Progenitor cell of endocrine pancreas (in vitro differentiated cells): ENCODE measurements around the gene C17orf67. TPM values are rescaled to one million over a fixed set of nuclear protein-coding genes. Genes with fewer than 3 reads are reported as not detected.

Experiments
- DNase-seq: peaks from one replicate; pipeline ENCODE4 v3.0.0; 2021; ENCODE audit warnings: low spot score; ENCODE audit not compliant: unreplicated experiment
- H3K27ac Mint-ChIP-seq: 2 replicates; pipeline ENCODE4 v1.8.0; 2021; ENCODE audit warnings: mild to moderate bottlenecking, moderate library complexity, mixed read lengths
- H3K27me3 Mint-ChIP-seq: 2 replicates; pipeline ENCODE4 v1.8.0; 2021; ENCODE audit warnings: mixed read lengths
- H3K36me3 Mint-ChIP-seq: 2 replicates; pipeline ENCODE4 v1.8.0; 2022; ENCODE audit warnings: mixed read lengths; ENCODE audit not compliant: insufficient read depth
- H3K4me1 Mint-ChIP-seq: 2 replicates; pipeline ENCODE4 v1.8.0; 2021; ENCODE audit warnings: low read depth, mixed read lengths
- H3K4me3 Mint-ChIP-seq: 2 replicates; pipeline ENCODE4 v1.8.0; 2021; ENCODE audit warnings: low read depth, mild to moderate bottlenecking, moderate library complexity, mixed read lengths
- H3K9me3 Mint-ChIP-seq: 2 replicates; pipeline ENCODE4 v1.8.0; 2021; ENCODE audit warnings: low read depth, mixed read lengths
- total RNA-seq: library from RNA; stranded (reverse); gene quantifications from 2 replicates; pipeline ENCODE4 v1.2.1, GENCODE V29; 2021
- TF ChIP-seq, protein P1 (sequence below): fragments of 200-600 bp; sonication (generic); IDR thresholded peaks from one replicate; pipeline ENCODE4 v1.5.0; 2021; ENCODE audit warnings: antibody characterized with exemption, mild to moderate bottlenecking; ENCODE audit not compliant: unreplicated experiment

The C17orf67 gene
- total RNA-seq, 1 donor from 2014 or later: 0.65 TPM

DNA sequence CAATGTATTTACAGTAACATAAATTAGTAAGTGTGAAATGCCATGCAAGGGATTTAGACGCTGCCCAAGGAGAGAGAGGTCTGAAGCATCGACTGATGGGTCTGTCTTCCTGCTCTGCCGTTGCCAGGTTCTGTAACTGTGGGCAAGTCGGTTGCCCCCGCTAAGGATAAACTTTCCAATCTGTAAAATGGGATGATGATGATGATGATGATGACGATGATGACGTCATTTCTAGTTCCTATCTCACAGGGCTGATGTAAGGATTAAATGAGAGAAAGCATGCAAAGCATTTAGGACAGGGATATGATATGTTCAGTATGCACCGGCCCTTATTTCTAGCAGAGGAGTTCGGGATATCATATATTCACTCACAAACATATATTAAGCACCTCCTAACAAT lies 54.8 kb downstream of the C17orf67 start:
- H3K4me3 Mint-ChIP-seq: peak overlapping the region; percentile 30
- TF ChIP-seq, protein P1, sequence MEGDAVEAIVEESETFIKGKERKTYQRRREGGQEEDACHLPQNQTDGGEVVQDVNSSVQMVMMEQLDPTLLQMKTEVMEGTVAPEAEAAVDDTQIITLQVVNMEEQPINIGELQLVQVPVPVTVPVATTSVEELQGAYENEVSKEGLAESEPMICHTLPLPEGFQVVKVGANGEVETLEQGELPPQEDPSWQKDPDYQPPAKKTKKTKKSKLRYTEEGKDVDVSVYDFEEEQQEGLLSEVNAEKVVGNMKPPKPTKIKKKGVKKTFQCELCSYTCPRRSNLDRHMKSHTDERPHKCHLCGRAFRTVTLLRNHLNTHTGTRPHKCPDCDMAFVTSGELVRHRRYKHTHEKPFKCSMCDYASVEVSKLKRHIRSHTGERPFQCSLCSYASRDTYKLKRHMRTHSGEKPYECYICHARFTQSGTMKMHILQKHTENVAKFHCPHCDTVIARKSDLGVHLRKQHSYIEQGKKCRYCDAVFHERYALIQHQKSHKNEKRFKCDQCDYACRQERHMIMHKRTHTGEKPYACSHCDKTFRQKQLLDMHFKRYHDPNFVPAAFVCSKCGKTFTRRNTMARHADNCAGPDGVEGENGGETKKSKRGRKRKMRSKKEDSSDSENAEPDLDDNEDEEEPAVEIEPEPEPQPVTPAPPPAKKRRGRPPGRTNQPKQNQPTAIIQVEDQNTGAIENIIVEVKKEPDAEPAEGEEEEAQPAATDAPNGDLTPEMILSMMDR: no peak

DNA sequence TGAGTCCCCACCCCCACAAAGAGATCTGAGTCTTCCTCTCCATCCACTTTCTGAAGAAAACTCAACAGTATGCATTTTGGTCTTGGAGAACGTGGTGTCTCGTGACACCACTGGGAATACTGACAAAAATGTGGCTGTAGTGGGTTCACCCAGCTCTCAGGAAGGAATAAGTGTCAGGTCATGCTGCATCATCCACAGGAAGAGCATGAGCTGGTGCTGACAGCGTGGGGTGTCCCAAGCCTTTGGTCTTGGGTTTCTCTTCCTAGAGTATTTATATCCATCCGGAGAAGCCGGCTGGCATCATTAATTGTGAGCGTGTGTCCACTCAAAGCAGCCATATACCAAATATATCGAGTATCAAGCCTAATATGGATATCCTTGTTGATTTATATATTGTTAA lies 55.9 kb downstream of the C17orf67 start:
- H3K4me1 Mint-ChIP-seq: peaks cover 9% of the 10 kb centered on the region
- H3K4me3 Mint-ChIP-seq: no peak overlapping the region
- no peaks in the 10 kb centered on the region for H3K36me3 Mint-ChIP-seq
- no peak for DNase-seq
- H3K9me3 Mint-ChIP-seq: no peaks in the 10 kb centered on the region
- TF ChIP-seq, protein P1: no peak
- H3K27ac Mint-ChIP-seq: no peak overlapping the region
- H3K27me3 Mint-ChIP-seq: peaks cover 57% of the 10 kb centered on the region

More for the DNA sequence above, 54.8 kb downstream of the C17orf67 start:
- H3K27ac Mint-ChIP-seq: no peak overlapping the region
- H3K27me3 Mint-ChIP-seq: peaks cover 59% of the 10 kb centered on the region
- no peaks in the 10 kb centered on the region for H3K9me3 Mint-ChIP-seq
- peaks cover 7% of the 10 kb centered on the region for H3K4me1 Mint-ChIP-seq
- no peaks in the 10 kb centered on the region for H3K36me3 Mint-ChIP-seq
- DNase-seq: no peak

DNA sequence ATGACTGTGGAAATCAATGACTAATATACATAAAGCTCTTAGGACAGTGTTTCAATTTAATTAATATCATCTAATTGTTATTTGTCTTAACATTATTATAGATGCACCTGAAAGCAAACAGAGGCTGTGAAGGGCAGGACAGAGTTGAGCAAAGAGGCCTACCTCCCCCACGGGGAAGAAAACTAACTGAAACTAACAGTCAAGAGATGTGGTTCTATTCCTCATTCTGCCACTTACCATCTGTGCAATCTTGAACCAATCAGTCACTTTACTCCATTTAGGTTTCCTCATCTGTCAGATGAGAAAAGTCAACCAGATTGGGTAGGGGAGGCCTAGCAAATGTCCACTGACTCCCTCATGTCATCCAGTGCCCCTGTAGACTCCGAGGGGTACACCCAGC lies 59.1 kb downstream of the C17orf67 start:
- TF ChIP-seq, protein P1: no peak
- H3K27ac Mint-ChIP-seq: no peak overlapping the region
- H3K9me3 Mint-ChIP-seq: no peaks in the 10 kb centered on the region
- no peak for DNase-seq
- no peak overlapping the region for H3K4me3 Mint-ChIP-seq
- peaks cover 30% of the 10 kb centered on the region for H3K27me3 Mint-ChIP-seq
- peaks cover 6% of the 10 kb centered on the region for H3K4me1 Mint-ChIP-seq
- no peaks in the 10 kb centered on the region for H3K36me3 Mint-ChIP-seq

GRCh38 chr17:56773124-56773523 lies 60.6 kb downstream of the C17orf67 start:
- Mint-ChIP-seq H3K9me3 (no peaks in the 10 kb centered on the region), H3K27ac (no peak overlapping the region), H3K36me3 (no peaks in the 10 kb centered on the region), H3K4me3 (no peak overlapping the region), H3K4me1 (peaks cover 5% of the 10 kb centered on the region), H3K27me3 (peaks cover 22% of the 10 kb centered on the region)
- TF ChIP-seq, protein P1: no peak
- DNase-seq: no peak

GRCh38 chr17:56772442-56772841 lies 61.3 kb downstream of the C17orf67 start:
- Mint-ChIP-seq H3K27me3 (peaks cover 15% of the 10 kb centered on the region), H3K4me1 (peaks cover 5% of the 10 kb centered on the region), H3K4me3 (no peak overlapping the region), H3K27ac (no peak overlapping the region), H3K9me3 (no peaks in the 10 kb centered on the region), H3K36me3 (no peaks in the 10 kb centered on the region)
- TF ChIP-seq, protein P1: no peak
- DNase-seq: no peak
